Measurements from ENCODE around the gene RAF1. TPM values are rescaled to one million over a fixed set of nuclear protein-coding genes. Genes with fewer than 3 reads are reported as not detected.

RAF1 gene
- total and polyA plus RNA-seq, 2 donors (not counting 3 experiments of a cell fraction or from before 2014, with no cell fraction given): 73.8 to 86.2 TPM

DNA sequence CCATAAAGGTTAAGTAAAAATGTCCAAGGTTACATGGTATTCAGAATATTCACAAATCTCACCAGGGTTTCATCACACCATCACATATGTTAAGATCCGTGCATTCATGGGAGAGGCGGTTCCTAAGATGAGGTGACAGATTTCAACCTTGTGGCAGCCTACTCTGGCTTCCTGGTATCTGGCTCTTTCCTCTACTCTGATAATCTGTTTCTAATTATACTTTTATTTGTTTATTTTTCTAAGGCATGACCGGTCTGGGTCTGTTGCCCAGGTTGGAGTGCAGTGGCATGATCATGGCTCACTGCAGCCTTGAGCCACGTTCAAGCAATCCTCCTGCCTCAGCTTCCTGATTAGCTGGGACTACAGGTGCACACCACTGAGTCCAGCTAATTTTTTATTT, 34.4 kb downstream of the RAF1 start:
- TF ChIP-seq EZH2 (IDR thresholded peaks at IDR 0.05; ENCODE audit: borderline replicate concordance, low read depth, low read length, severe bottlenecking): no peak
- no peak for TF ChIP-seq FOS (IDR thresholded peaks at IDR 0.05; ENCODE audit: borderline replicate concordance, insufficient read depth, low read length)
- no peak for TF ChIP-seq GATA2 (IDR thresholded peaks at IDR 0.05; ENCODE audit: insufficient read depth, insufficient read length, low read depth, low read length)
- TF ChIP-seq, protein P1, sequence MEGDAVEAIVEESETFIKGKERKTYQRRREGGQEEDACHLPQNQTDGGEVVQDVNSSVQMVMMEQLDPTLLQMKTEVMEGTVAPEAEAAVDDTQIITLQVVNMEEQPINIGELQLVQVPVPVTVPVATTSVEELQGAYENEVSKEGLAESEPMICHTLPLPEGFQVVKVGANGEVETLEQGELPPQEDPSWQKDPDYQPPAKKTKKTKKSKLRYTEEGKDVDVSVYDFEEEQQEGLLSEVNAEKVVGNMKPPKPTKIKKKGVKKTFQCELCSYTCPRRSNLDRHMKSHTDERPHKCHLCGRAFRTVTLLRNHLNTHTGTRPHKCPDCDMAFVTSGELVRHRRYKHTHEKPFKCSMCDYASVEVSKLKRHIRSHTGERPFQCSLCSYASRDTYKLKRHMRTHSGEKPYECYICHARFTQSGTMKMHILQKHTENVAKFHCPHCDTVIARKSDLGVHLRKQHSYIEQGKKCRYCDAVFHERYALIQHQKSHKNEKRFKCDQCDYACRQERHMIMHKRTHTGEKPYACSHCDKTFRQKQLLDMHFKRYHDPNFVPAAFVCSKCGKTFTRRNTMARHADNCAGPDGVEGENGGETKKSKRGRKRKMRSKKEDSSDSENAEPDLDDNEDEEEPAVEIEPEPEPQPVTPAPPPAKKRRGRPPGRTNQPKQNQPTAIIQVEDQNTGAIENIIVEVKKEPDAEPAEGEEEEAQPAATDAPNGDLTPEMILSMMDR (IDR thresholded peaks at IDR 0.05; ENCODE audit: extremely low read depth in 1 of 2, insufficient read depth in 1 of 2, low read depth in 1 of 2, low read length in 2 of 2): no peak
- no peak for TF ChIP-seq POLR2AphosphoS5 (IDR thresholded peaks at IDR 0.05; ENCODE audit: insufficient read depth, low read depth, low read length)
- no peak for TF ChIP-seq MYC (IDR thresholded peaks at IDR 0.05; ENCODE audit: low read depth, low read length)
- TF ChIP-seq, protein P2, sequence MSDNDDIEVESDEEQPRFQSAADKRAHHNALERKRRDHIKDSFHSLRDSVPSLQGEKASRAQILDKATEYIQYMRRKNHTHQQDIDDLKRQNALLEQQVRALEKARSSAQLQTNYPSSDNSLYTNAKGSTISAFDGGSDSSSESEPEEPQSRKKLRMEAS (IDR thresholded peaks at IDR 0.05; ENCODE audit: insufficient read depth, insufficient read length): no peak
- no peak for TF ChIP-seq JUN (IDR thresholded peaks at IDR 0.05; ENCODE audit: borderline replicate concordance, insufficient read depth, insufficient read length, low read depth)
- Histone ChIP-seq H3K4me1 (ENCODE audit: control insufficient read depth, extremely low read depth, insufficient read depth, low read length) (peaks cover 10% of the 10 kb centered on the region), H3K4me2 (ENCODE audit: insufficient read depth, low read length) (no peak overlapping the region), H3K27me3 (ENCODE audit: control insufficient read depth in 2 of 2, insufficient read depth in 2 of 2, low read length in 2 of 2) (no peaks in the 10 kb centered on the region), H2AFZ (ENCODE audit: low read depth, low read length) (no peak overlapping the region), H3K4me3 (replicated peaks in 1 of 3; ENCODE audit: insufficient read depth in 1 of 3, low read depth in 1 of 3, low read length in 3 of 3) (no peak overlapping the region), H3K36me3 (ENCODE audit: control insufficient read depth in 2 of 2, extremely low read depth in 1 of 2, insufficient read depth in 2 of 2, low read length in 2 of 2) (no peaks in the 10 kb centered on the region), H3K79me2 (ENCODE audit: control insufficient read depth, insufficient read depth, low read length) (peaks cover 93% of the 10 kb centered on the region), H3K9me1 (replicated peaks; ENCODE audit: control insufficient read depth, extremely low read depth, insufficient read depth, low read length) (no peaks in the 10 kb centered on the region), H3K9ac (replicated peaks; ENCODE audit: extremely low read depth, insufficient read depth, low read length) (no peak overlapping the region), H3K27ac (ENCODE audit: insufficient read depth, low read depth, low read length) (no peak overlapping the region), H4K20me1 (replicated peaks; ENCODE audit: control insufficient read depth, extremely low read depth, insufficient read depth, low read length) (peaks cover 2% of the 10 kb centered on the region), H3K9me3 (replicated peaks; ENCODE audit: control insufficient read depth, insufficient read depth, low read length) (no peaks in the 10 kb centered on the region)
- POLR2A ChIA-PET: no interaction called here
- DNase-seq (ENCODE audit: low read depth, low spot score) (no peak), FAIRE-seq (peak; percentile 18)
- dilution Hi-C loops (cut with MboI; ENCODE audit: extremely low pct_ligation_motif_present, low sequenced_read_pairs): no loop called here
- BruUV-seq (replicated peaks): no TSS peak
- intact Hi-C loops (cut with micrococcal nuclease): no loop called here
- CTCF ChIA-PET: no interaction called here

All from endothelial cell of umbilical vein (primary cell).